Thymus (tissue), 11 donors: ENCODE measurements around the gene CARD19. TPM values are rescaled to one million over a fixed set of nuclear protein-coding genes. Genes with fewer than 3 reads are reported as not detected.

ENCODE experiments used
- DNase-seq, 9 donors: peaks; one replicate each; pipeline ENCODE4 v3.0.0-alpha.2; 2013; ENCODE audit warnings: low spot score in 9 of 9, low read depth in 6 of 9, missing footprints in 1 of 9
- H3K27ac ChIP-seq, 2 donors: one replicate each; pipeline ENCODE4 v1.5.1; 2013; ENCODE audit warnings: control low read depth in 1 of 2, low read depth in 1 of 2, low read length in 1 of 2, mild to moderate bottlenecking in 1 of 2, moderate library complexity in 1 of 2
- H3K27me3 ChIP-seq, 2 donors: one replicate each; pipeline ENCODE4 v1.5.1; 2013; ENCODE audit warnings: low read length in 1 of 2; ENCODE audit not compliant: control insufficient read depth in 2 of 2, insufficient read depth in 1 of 2
- H3K36me3 ChIP-seq, 2 donors: one replicate each; pipeline ENCODE4 v1.5.1; 2013; ENCODE audit warnings: low read length in 1 of 2, mild to moderate bottlenecking in 1 of 2, moderate library complexity in 1 of 2; ENCODE audit not compliant: control insufficient read depth in 2 of 2, insufficient read depth in 2 of 2
- H3K4me1 ChIP-seq, 2 donors: one replicate each; pipeline ENCODE4 v1.5.1; 2013; ENCODE audit warnings: low read length in 2 of 2; ENCODE audit not compliant: control insufficient read depth in 2 of 2, insufficient read depth in 2 of 2
- H3K4me3 ChIP-seq, 2 donors: one replicate each; pipeline ENCODE4 v1.5.1; 2013; ENCODE audit warnings: low read length in 2 of 2, control low read depth in 1 of 2, mild to moderate bottlenecking in 1 of 2
- H3K9me3 ChIP-seq, 2 donors: one replicate each; pipeline ENCODE4 v1.5.1; 2013; ENCODE audit warnings: low read length in 1 of 2, mild to moderate bottlenecking in 1 of 2; ENCODE audit not compliant: control insufficient read depth in 2 of 2, insufficient read depth in 1 of 2
- WGBS: extraction: QIAGEN DNeasy Blood & Tissue Kit; methylation state at CpG from one replicate; pipeline ENCODE4 v1.1.7; 2013; 5-methylcytosine and 5-hydroxymethylcytosine counted together
- polyA plus RNA-seq: library from polyadenylated mRNA; stranded (reverse); fragments of 200-250 nt; gene quantifications from one replicate; pipeline ENCODE4 v1.2.3, GENCODE V29; 2013
- total RNA-seq: library from RNA; stranded (reverse); fragments of 120-200 nt; gene quantifications from one replicate; pipeline ENCODE4 v1.2.4, GENCODE V29; 2013
- donor health status: healthy.

Gene CARD19
- total and polyA plus RNA-seq, 2 donors: 24.8 to 25.3 TPM

GRCh38 chr9:93126825-93127368 lies 30.9 kb downstream of the CARD19 start:
- no peak for DNase-seq
- H3K27me3 ChIP-seq: no peaks in the 10 kb centered on the region
- peaks cover 0 to 4% of the 10 kb centered on the region in 2 donors for H3K9me3 ChIP-seq
- peaks cover 11 to 53% of the 10 kb centered on the region in 2 donors for H3K4me1 ChIP-seq
- 77% methylated on average over 18 of the region's 18 CpGs for WGBS
- peak overlapping the region in 1 of 2 donors; percentile 32 for H3K27ac ChIP-seq
- no peak overlapping the region for H3K4me3 ChIP-seq
- peaks cover 2 to 3% of the 10 kb centered on the region in 2 donors for H3K36me3 ChIP-seq

GRCh38 chr9:93127395-93127911 lies 31.4 kb downstream of the CARD19 start:
- peaks cover 11 to 58% of the 10 kb centered on the region in 2 donors for H3K4me1 ChIP-seq
- peak overlapping the region in 1 of 2 donors; percentile 32 for H3K27ac ChIP-seq
- H3K4me3 ChIP-seq: no peak overlapping the region
- WGBS: 81% methylated on average over 8 of the region's 8 CpGs
- no peak for DNase-seq
- H3K9me3 ChIP-seq: peaks cover 0 to 4% of the 10 kb centered on the region in 2 donors
- no peaks in the 10 kb centered on the region for H3K27me3 ChIP-seq
- H3K36me3 ChIP-seq: peaks cover 2 to 3% of the 10 kb centered on the region in 2 donors

GRCh38 chr9:93128011-93128714 lies 32.1 kb downstream of the CARD19 start:
- Histone ChIP-seq H3K27ac (no peak overlapping the region), H3K4me1 (peaks cover 14 to 65% of the 10 kb centered on the region in 2 donors), H3K27me3 (peaks cover 0 to 3% of the 10 kb centered on the region in 2 donors), H3K4me3 (no peak overlapping the region), H3K36me3 (peaks cover 2 to 3% of the 10 kb centered on the region in 2 donors), H3K9me3 (peaks cover 0 to 4% of the 10 kb centered on the region in 2 donors)
- no peak for DNase-seq
- WGBS: 96% methylated on average over 14 of the region's 14 CpGs

GRCh38 chr9:93128715-93129224 lies 32.8 kb downstream of the CARD19 start:
- WGBS: 97% methylated on average over 10 of the region's 10 CpGs
- H3K9me3 ChIP-seq: peaks cover 0 to 4% of the 10 kb centered on the region in 2 donors
- peaks cover 0 to 8% of the 10 kb centered on the region in 2 donors for H3K27me3 ChIP-seq
- no peak overlapping the region for H3K27ac ChIP-seq
- H3K36me3 ChIP-seq: peaks cover 2 to 3% of the 10 kb centered on the region in 2 donors
- DNase-seq: no peak
- no peak overlapping the region for H3K4me3 ChIP-seq
- peaks cover 17 to 67% of the 10 kb centered on the region in 2 donors for H3K4me1 ChIP-seq

- peaks cover 17 to 64% of the 10 kb centered on the region in 2 donors for H3K4me1 ChIP-seq
- DNase-seq: no peak
- H3K27me3 ChIP-seq: peaks cover 0 to 8% of the 10 kb centered on the region in 2 donors
- no peak overlapping the region for H3K27ac ChIP-seq
- no peak overlapping the region for H3K4me3 ChIP-seq
- peaks cover 0 to 4% of the 10 kb centered on the region in 2 donors for H3K9me3 ChIP-seq
- WGBS: 83% methylated on average over 8 of the region's 8 CpGs
- H3K36me3 ChIP-seq: peaks cover 2 to 3% of the 10 kb centered on the region in 2 donors
Measured at GRCh38 chr9:93129286-93129685, 33.3 kb downstream of the CARD19 start.

GRCh38 chr9:93129691-93130500 lies 33.9 kb downstream of the CARD19 start:
- Histone ChIP-seq H3K4me3 (no peak overlapping the region), H3K36me3 (peaks cover under 1 to 2% of the 10 kb centered on the region in 2 donors), H3K4me1 (peaks cover 21 to 65% of the 10 kb centered on the region in 2 donors), H3K9me3 (peaks cover 0 to 4% of the 10 kb centered on the region in 2 donors), H3K27ac (no peak overlapping the region), H3K27me3 (peaks cover 0 to 15% of the 10 kb centered on the region in 2 donors)
- DNase-seq: no peak
- 94% methylated on average over 11 of the region's 11 CpGs for WGBS

DNA sequence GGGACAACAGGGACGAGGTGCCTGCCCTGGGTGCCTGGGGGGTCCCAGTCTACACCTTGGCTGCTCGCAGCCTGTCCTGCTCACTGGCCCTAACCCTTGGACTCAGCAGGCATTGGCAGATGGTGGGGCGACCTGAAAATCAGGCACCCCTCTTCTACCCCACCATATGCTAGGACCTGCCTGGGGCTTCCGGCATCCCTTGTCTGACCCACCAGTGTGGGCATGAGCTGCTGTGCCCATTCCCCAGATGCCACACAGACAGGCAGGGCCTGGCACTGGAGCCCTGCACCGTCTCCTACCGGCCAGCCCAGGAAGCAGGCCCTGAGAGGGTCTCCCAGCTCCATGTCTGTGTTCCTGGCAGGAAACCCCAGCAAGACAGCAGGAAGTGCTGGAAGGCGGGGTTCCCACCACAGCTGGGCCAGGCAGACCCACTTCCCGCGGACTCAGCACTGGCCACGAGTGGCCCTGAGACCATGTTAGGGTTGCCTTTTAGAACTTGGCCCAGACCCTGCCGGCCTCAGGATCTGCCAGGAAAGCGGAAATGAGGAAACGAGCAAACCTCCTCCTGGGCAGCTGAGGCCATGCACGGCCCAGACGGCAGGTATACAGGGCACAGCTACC lies 35.0 kb downstream of the CARD19 start:
- H3K9me3 ChIP-seq: peaks cover 0 to 4% of the 10 kb centered on the region in 2 donors
- no peak overlapping the region for H3K27ac ChIP-seq
- H3K36me3 ChIP-seq: peaks cover 0 to 2% of the 10 kb centered on the region in 2 donors
- no peak for DNase-seq
- no peak overlapping the region for H3K4me3 ChIP-seq
- WGBS: 80% methylated on average over 15 of the region's 15 CpGs
- H3K27me3 ChIP-seq: peaks cover 0 to 16% of the 10 kb centered on the region in 2 donors
- H3K4me1 ChIP-seq: peaks cover 17 to 63% of the 10 kb centered on the region in 2 donors

DNA sequence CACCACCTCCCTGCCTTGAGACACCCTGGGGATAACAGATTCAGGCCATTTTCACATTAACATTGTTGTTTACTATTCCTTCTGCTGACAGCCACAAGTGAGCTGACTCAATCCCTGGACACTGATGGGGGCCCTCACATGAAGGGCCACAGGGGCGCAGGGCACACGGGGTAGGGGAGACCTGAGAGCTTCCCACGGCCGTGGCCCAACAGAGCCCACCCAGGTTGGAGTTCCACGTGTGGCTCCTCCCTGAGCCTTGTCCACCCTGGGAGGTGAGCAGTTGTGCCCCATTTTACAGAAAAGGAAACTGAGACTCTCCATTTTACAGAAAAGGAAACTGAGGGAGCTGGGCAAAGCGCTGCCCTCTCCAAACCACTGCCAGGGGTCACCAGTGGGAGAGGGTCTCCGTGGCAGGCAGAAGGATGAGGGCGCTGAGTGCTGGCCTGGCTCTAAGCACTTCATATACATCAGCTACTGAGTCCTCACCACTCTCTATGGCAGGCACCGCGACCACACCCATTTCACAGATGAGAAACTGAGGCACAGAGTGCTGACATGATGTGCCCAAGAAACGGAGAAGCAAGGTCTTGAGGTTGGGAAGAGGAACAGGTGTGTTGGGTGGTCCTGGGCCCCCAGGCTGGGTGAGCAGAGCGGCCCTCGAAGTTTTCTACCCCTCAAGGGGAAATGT lies 35.7 kb downstream of the CARD19 start:
- Histone ChIP-seq H3K4me3 (no peak overlapping the region), H3K36me3 (peaks cover 0 to 2% of the 10 kb centered on the region in 2 donors), H3K9me3 (peaks cover 0 to 4% of the 10 kb centered on the region in 2 donors), H3K27me3 (peaks cover 0 to 16% of the 10 kb centered on the region in 2 donors), H3K4me1 (peaks cover 10 to 59% of the 10 kb centered on the region in 2 donors), H3K27ac (no peak overlapping the region)
- 96% methylated on average over 13 of the region's 13 CpGs for WGBS
- no peak for DNase-seq
